ENCODE measurements around the gene MMP15.

GRCh38 chr16:58018803-58019202 is 6.8 kb upstream of the MMP15 start:
- no peak for TF ChIP-seq CTCF (IDR thresholded peaks at IDR 0.05; ENCODE audit: low read length)
- no peak for TF ChIP-seq EZH2 (IDR thresholded peaks at IDR 0.05; ENCODE audit: borderline replicate concordance, low read length)
